Right lobe of liver (tissue), 6 donors: ENCODE measurements around the gene PLCB4. TPM values are rescaled to one million over a fixed set of nuclear protein-coding genes. Genes with fewer than 3 reads are reported as not detected.
"Not testable (repeated sequence)": the region's sequence is repeated elsewhere in the genome, so short reads cannot be mapped to it uniquely, and the experiment has no call there.

ENCODE experiments used
- ATAC-seq, 4 donors: fragments of 200-7000 bp; cut with Tn5 transposase; one replicate each; pipeline ENCODE4 v1.9.1; 2020; ENCODE audit warnings: mild to moderate bottlenecking in 4 of 4, moderate library complexity in 4 of 4
- DNase-seq, 3 donors: peaks; one replicate each; pipeline ENCODE4 v3.0.0-alpha.2; 2020
- H3K27ac ChIP-seq, 3 donors: fragments of 200-600 bp; one replicate each; pipeline ENCODE4 v1.8.0; 2022
- H3K27me3 ChIP-seq, 2 donors: fragments of 200-600 bp; one replicate each; pipeline ENCODE4 v1.8.0; 2022
- H3K36me3 ChIP-seq, 4 donors: fragments of 200-600 bp; sonication (generic) in 1 of 4; one replicate each; pipeline versions ENCODE4 v1.5.1 to v1.8.0; 2017 to 2022; ENCODE audit warnings: control low read depth in 1 of 4
- H3K4me1 ChIP-seq, 4 donors: fragments of 200-600 bp; sonication (generic) in 1 of 4; one replicate each; pipeline versions ENCODE4 v1.5.1 to v1.8.0; 2017 to 2022; ENCODE audit warnings: control low read depth in 1 of 4
- H3K4me3 ChIP-seq, 3 donors: fragments of 200-600 bp; one replicate each; pipeline ENCODE4 v1.8.0; 2022
- H3K9me3 ChIP-seq, 4 donors: fragments of 200-600 bp; sonication (generic) in 1 of 4; one replicate each; pipeline versions ENCODE4 v1.5.1 to v1.8.0; 2017 to 2022; ENCODE audit warnings: control low read depth in 1 of 4
- CTCF ChIP-seq, 4 donors: fragments of 200-600 bp in 3 of 4; fragments of 450-650 bp in 1 of 4; IDR thresholded peaks; one replicate each; pipeline versions ENCODE4 v1.5.1 to v1.8.0; 2016 to 2022; ENCODE audit warnings: antibody characterized with exemption in 4 of 4, mild to moderate bottlenecking in 2 of 4
- POLR2A ChIP-seq: fragments of 450-650 bp; IDR thresholded peaks from one replicate; pipeline ENCODE4 v1.6.1; 2017; ENCODE audit warnings: antibody characterized with exemption, mild to moderate bottlenecking
- WGBS: methylation state at CpG from one replicate; pipeline ENCODE4 v1.1.6; 2018; ENCODE audit warnings: low coverage, low lambda C conversion rate; ENCODE audit not compliant: insufficient coverage; ENCODE audit errors: missing lambda C conversion rate; 5-methylcytosine and 5-hydroxymethylcytosine counted together
- intact Hi-C, 2 donors: fragments of 100-400 bp; cut with DNase I; formaldehyde crosslinking; loops; one replicate each; pipeline versions ENCODE4 v1.11.2 to v1.14.1; 2022
- total RNA-seq, 6 experiments: library from RNA; depleted of rRNA in 2 of 6; stranded (reverse); fragments of >200 nt in 2 of 6; fragmentation: NEBNext Ultra II Directional in 3 of 6; extraction: Animal tissue kit (Norgen Biotek cat#: 25700) in 3 of 6; gene quantifications; one replicate each; pipeline versions ENCODE4 v1.1.0 to v1.2.4, GENCODE V29; 2016 to 2023
- donor health status: DM: no; HTN: yes; CAD: no.
- donor health status: DM: no; HTN: no; CAD: no.
- donor health status: DM: no; HTN: no; CAD: no.
- donor health status: DM: no; HTN: yes; CAD: no.
- donor health status: DM: no; HTN: yes; CAD: no.

The PLCB4 gene
- total RNA-seq, 6 experiments from 2014 or later = 0.04 to 0.20 (median 0.15) TPM

GRCh38 chr20:9149796-9150195, 80.9 kb downstream of the PLCB4 start:
- Histone ChIP-seq H3K36me3 (no peaks in the 10 kb centered on the region), H3K4me1 (no peaks in the 10 kb centered on the region), H3K27me3 (no peaks in the 10 kb centered on the region), H3K4me3 (no peak overlapping the region), H3K27ac (no peak overlapping the region), H3K9me3 (no peaks in the 10 kb centered on the region)
- TF ChIP-seq POLR2A (no peak), CTCF (IDR thresholded peaks at IDR 0.05) (no peak)
- DNase-seq (no peak), ATAC-seq (no peak)
- intact Hi-C loops = no loop called here
- 36% methylated on average over 4 of the region's 4 CpGs for WGBS

- H3K9me3 ChIP-seq = no peaks in the 10 kb centered on the region
- DNase-seq = no peak
- H3K27me3 ChIP-seq = no peaks in the 10 kb centered on the region
- TF ChIP-seq POLR2A (no peak), CTCF (IDR thresholded peaks at IDR 0.05) (no peak)
- WGBS = no CpG with 5 or more reads among the region's 3 CpGs
- no peak overlapping the region for H3K27ac ChIP-seq
- intact Hi-C loops = no loop called here
- ATAC-seq = no peak
- no peaks in the 10 kb centered on the region for H3K36me3 ChIP-seq
- no peak overlapping the region for H3K4me3 ChIP-seq
- no peaks in the 10 kb centered on the region for H3K4me1 ChIP-seq
Measured at GRCh38 chr20:9150679-9151078, 81.8 kb downstream of the PLCB4 start.

- H3K4me3 ChIP-seq, H3K27ac ChIP-seq, H3K36me3 ChIP-seq, ATAC-seq, H3K27me3 ChIP-seq, DNase-seq, intact Hi-C loops, H3K4me1 ChIP-seq, H3K9me3 ChIP-seq: not testable (repeated sequence)
- 0% methylated on average over 1 of the region's 1 CpG for WGBS
Measured at GRCh38 chr20:9152139-9152538, 83.3 kb downstream of the PLCB4 start.

- TF ChIP-seq CTCF (IDR thresholded peaks at IDR 0.05) (no peak), POLR2A (no peak)
- Histone ChIP-seq H3K27me3 (no peaks in the 10 kb centered on the region), H3K4me1 (no peaks in the 10 kb centered on the region), H3K36me3 (no peaks in the 10 kb centered on the region), H3K9me3 (no peaks in the 10 kb centered on the region), H3K27ac (no peak overlapping the region), H3K4me3 (no peak overlapping the region)
- ATAC-seq (no peak), DNase-seq (no peak)
- WGBS = 25% methylated on average over 1 of the region's 1 CpG
- intact Hi-C loops = no loop called here
Measured at GRCh38 chr20:9154464-9155024, 85.7 kb downstream of the PLCB4 start.

- H3K27ac ChIP-seq = no peak overlapping the region
- ATAC-seq = no peak
- TF ChIP-seq CTCF (IDR thresholded peaks at IDR 0.05) (no peak), POLR2A (no peak)
- no peak overlapping the region for H3K4me3 ChIP-seq
- H3K36me3 ChIP-seq = no peaks in the 10 kb centered on the region
- H3K4me1 ChIP-seq = no peaks in the 10 kb centered on the region
- WGBS = 31% methylated on average over 4 of the region's 4 CpGs
- DNase-seq = no peak
- H3K9me3 ChIP-seq = no peaks in the 10 kb centered on the region
- intact Hi-C loops = no loop called here
- no peaks in the 10 kb centered on the region for H3K27me3 ChIP-seq
Measured at GRCh38 chr20:9156529-9157280, 87.8 kb downstream of the PLCB4 start.
